Mammary epithelial cell (primary cell): ENCODE data around the gene PLCXD3.

Experiments
- EZH2 ChIP-seq: IDR thresholded peaks from 2 replicates; pipeline ENCODE4 v1.6.1; 2012; ENCODE audit warnings: low read length, inconsistent platforms, borderline replicate concordance
- TF ChIP-seq, protein P1 (sequence below), 2 donors: IDR thresholded peaks in 1 of 2; conservative IDR thresholded peaks in 1 of 2; 2 replicates each; pipeline ENCODE4 v1.5.1; 2011 to 2012; ENCODE audit warnings: inconsistent platforms in 2 of 2, low read length in 2 of 2, mild to moderate bottlenecking in 2 of 2, control low read depth in 1 of 2, low read depth in 1 of 2; ENCODE audit not compliant: insufficient read depth in 1 of 2; ENCODE audit errors: extremely low read depth in 1 of 2

DNA sequence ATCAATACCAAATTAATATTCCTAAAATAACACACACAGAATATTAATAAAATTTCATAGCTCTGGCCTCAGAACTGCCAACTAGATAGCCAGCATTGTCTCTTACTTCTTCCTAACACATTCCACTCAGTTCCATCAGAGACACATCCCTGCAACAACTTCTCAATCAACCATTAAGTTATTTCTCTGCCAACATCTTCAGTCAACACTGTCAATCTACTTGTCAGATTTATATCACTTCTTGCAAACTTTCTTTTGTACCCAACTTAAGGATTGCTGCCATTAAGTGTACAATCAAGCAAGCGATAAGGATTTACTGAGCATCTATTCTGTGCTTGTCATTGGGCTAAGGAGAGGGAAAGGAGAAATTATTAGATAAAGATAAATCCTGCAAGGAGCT, 50.8 kb downstream of the PLCXD3 start:
- TF ChIP-seq, protein P1, sequence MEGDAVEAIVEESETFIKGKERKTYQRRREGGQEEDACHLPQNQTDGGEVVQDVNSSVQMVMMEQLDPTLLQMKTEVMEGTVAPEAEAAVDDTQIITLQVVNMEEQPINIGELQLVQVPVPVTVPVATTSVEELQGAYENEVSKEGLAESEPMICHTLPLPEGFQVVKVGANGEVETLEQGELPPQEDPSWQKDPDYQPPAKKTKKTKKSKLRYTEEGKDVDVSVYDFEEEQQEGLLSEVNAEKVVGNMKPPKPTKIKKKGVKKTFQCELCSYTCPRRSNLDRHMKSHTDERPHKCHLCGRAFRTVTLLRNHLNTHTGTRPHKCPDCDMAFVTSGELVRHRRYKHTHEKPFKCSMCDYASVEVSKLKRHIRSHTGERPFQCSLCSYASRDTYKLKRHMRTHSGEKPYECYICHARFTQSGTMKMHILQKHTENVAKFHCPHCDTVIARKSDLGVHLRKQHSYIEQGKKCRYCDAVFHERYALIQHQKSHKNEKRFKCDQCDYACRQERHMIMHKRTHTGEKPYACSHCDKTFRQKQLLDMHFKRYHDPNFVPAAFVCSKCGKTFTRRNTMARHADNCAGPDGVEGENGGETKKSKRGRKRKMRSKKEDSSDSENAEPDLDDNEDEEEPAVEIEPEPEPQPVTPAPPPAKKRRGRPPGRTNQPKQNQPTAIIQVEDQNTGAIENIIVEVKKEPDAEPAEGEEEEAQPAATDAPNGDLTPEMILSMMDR (conservative IDR thresholded peaks at IDR 0.05 in 1 of 2, IDR thresholded peaks at IDR 0.05 in 1 of 2; ENCODE audit: extremely low read depth in 1 of 2, insufficient read depth in 1 of 2, low read depth in 1 of 2, low read length in 2 of 2), result no peak
- TF ChIP-seq EZH2, result no peak
